Ovary (tissue), 10 donors: ENCODE data around the gene HYAL4. TPM values are rescaled to one million over a fixed set of nuclear protein-coding genes. Genes with fewer than 3 reads are reported as not detected.
A peak's percentile ranks its signal among the peaks of the same experiment; 100 is the strongest.

Source experiments
- DNase-seq, 5 donors: peaks; one replicate each; pipeline ENCODE4 v3.0.0-alpha.2; 2019 to 2020
- H3K27ac ChIP-seq, 2 donors: fragments of 200-600 bp; one replicate each; pipeline versions ENCODE4 v1.5.1 to v1.8.0; 2019 to 2022
- H3K27me3 ChIP-seq: fragments of 200-600 bp; one replicate; pipeline ENCODE4 v1.8.0; 2022
- H3K36me3 ChIP-seq: fragments of 200-600 bp; sonication (generic); one replicate; pipeline ENCODE4 v1.5.1; 2019
- H3K4me1 ChIP-seq: one replicate; pipeline ENCODE4 v1.8.1; 2013; ENCODE audit warnings: mild to moderate bottlenecking, moderate library complexity; ENCODE audit not compliant: insufficient read depth
- H3K4me3 ChIP-seq: fragments of 200-600 bp; sonication (generic); one replicate; pipeline ENCODE4 v1.5.1; 2017
- H3K9me3 ChIP-seq, 2 donors: fragments of 200-600 bp in 1 of 2; sonication (generic) in 1 of 2; one replicate each; pipeline versions ENCODE4 v1.5.1 to v1.8.1; 2013 to 2019; ENCODE audit warnings: mild to moderate bottlenecking in 1 of 2, moderate library complexity in 1 of 2
- EP300 ChIP-seq: sonication (generic); formaldehyde crosslinking; IDR thresholded peaks from one replicate; pipeline ENCODE4 v1.6.1; 2017; ENCODE audit warnings: antibody characterized with exemption
- POLR2A ChIP-seq: fragments of 450-650 bp; IDR thresholded peaks from one replicate; pipeline ENCODE4 v1.6.1; 2017; ENCODE audit warnings: antibody characterized with exemption, mild to moderate bottlenecking, moderate library complexity
- whole genome bisulfite sequencing, 3 donors: extraction: QIAGEN DNeasy Blood & Tissue Kit in 1 of 3; methylation state at CpG; one replicate each; pipeline versions ENCODE4 v1.1.5 to v1.1.7; 2013 to 2017; 5-methylcytosine and 5-hydroxymethylcytosine counted together
- intact Hi-C, 4 donors: fragments of 100-400 bp; cut with DNase I; formaldehyde crosslinking; loops; one replicate each; pipeline versions ENCODE4 v1.11.0 to v1.15.1; 2022 to 2023
- long read RNA-seq, 3 donors: library from polyadenylated mRNA in 2 of 3; unstranded in 2 of 3; transcript quantifications; one replicate each; pipeline ENCODE4 v2.0.0 and lab custom pipeline, GENCODE V29; 2021 to 2026
- polyA plus RNA-seq, 2 donors: library from polyadenylated mRNA; stranded (reverse); fragments of 200-250 nt in 1 of 2; fragments of 350-450 nt in 1 of 2; fragmentation: Illumina TruSeq in 1 of 2; extraction: RNeasy Lipid Tissue Mini Kit (QIAGEN cat#74804) in 1 of 2; gene quantifications; one replicate each; pipeline ENCODE4 v1.2.3, GENCODE V29; 2013 to 2014
- total RNA-seq, 7 donors: library from RNA; depleted of rRNA in 2 of 7; stranded (reverse); fragments of >200 nt in 2 of 7; fragmentation: NEBNext Ultra II Directional in 3 of 7; extraction: Animal tissue kit (Norgen Biotek cat#: 25700) in 3 of 7; gene quantifications; one replicate each; pipeline versions ENCODE4 v1.1.0 to v1.2.4, GENCODE V29; 2016 to 2023
- TF ChIP-seq, protein P1 (sequence below), 3 donors: fragments of 450-650 bp in 2 of 3; fragments of 200-600 bp in 1 of 3; IDR thresholded peaks; one replicate each; pipeline versions ENCODE4 v1.5.1 to v1.8.0; 2016 to 2022; ENCODE audit warnings: antibody characterized with exemption in 3 of 3, mild to moderate bottlenecking in 1 of 3
- donor health status: DM: no; HTN: no; CAD: no; lungs with moderate emphysema.
- donor health status: DM: no; HTN: no; CAD: no.
- donor health status: Bipolar disorder and iron deficiency.
- donor health status: DM: yes; HTN: yes; CAD: no.
- donor health status: DM: no; HTN: no; CAD: no.
- donor health status: DM: yes; HTN: yes; CAD: no.

The HYAL4 gene, protein sequence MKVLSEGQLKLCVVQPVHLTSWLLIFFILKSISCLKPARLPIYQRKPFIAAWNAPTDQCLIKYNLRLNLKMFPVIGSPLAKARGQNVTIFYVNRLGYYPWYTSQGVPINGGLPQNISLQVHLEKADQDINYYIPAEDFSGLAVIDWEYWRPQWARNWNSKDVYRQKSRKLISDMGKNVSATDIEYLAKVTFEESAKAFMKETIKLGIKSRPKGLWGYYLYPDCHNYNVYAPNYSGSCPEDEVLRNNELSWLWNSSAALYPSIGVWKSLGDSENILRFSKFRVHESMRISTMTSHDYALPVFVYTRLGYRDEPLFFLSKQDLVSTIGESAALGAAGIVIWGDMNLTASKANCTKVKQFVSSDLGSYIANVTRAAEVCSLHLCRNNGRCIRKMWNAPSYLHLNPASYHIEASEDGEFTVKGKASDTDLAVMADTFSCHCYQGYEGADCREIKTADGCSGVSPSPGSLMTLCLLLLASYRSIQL
- total RNA-seq (under 1 TPM in 1 of 7 donors, not detected in 6; 0.20 TPM), polyA plus RNA-seq (not detected)
- long read RNA-seq, donor 1, result 0 reads
- long read RNA-seq, donor 2, partial matches to known transcripts, result 0 of 2 reads
- long read RNA-seq, donor 2, other reads (novel, unspliced or antisense), result 0 of 2 reads
- long read RNA-seq, donor 3, partial matches to known transcripts, result 0 of 1 reads
- long read RNA-seq, donor 3, other reads (novel, unspliced or antisense), result 1 of 1 reads

DNA sequence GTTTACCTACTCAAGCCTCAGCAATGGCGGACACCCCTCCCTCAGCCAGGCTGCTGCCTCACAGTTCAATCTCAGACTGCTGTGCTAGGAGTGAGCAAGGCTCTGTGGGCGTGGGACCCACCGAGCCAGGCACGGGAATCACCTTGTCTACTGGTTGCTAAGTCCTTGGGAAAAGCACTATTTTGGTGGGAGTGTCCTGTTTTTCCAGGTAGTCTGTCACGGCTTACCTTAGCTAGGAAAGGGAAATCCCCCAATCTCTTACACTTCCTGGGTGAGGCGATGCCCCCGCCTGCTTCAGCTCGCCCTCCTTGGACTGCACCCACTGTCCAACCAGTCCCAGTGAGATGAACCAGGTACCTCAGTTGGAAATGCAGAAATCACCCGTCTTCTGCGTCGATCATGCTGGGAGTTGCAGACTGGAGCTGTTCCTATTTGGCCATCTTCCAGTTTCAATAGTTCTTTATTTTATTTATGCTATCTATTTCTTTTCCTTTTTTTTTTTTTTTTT, at the start of gene HYAL4:
HYAL4 (plus strand) TSS at position 458 of the 508 bp plus-strand sequence. CDS start 23,105 bp downstream, outside the sequence.
- no peak within 1 kb of the TSS for H3K4me3 ChIP-seq
- H3K27me3 ChIP-seq, result no peaks in the 10 kb centered on the region
- WGBS, 3 donors, result 73 to 87% (median 78%) methylated on average over 11 of the region's 11 CpGs
- H3K9me3 ChIP-seq, result no peaks in the 10 kb centered on the region
- no peak for DNase-seq
- no peaks in the 10 kb centered on the region for H3K4me1 ChIP-seq
- H3K36me3 ChIP-seq, result no peaks in the 10 kb centered on the region
- intact Hi-C loops, result no loop called here
- TF ChIP-seq POLR2A (no peak), EP300 (no peak)
- TF ChIP-seq, protein P1, sequence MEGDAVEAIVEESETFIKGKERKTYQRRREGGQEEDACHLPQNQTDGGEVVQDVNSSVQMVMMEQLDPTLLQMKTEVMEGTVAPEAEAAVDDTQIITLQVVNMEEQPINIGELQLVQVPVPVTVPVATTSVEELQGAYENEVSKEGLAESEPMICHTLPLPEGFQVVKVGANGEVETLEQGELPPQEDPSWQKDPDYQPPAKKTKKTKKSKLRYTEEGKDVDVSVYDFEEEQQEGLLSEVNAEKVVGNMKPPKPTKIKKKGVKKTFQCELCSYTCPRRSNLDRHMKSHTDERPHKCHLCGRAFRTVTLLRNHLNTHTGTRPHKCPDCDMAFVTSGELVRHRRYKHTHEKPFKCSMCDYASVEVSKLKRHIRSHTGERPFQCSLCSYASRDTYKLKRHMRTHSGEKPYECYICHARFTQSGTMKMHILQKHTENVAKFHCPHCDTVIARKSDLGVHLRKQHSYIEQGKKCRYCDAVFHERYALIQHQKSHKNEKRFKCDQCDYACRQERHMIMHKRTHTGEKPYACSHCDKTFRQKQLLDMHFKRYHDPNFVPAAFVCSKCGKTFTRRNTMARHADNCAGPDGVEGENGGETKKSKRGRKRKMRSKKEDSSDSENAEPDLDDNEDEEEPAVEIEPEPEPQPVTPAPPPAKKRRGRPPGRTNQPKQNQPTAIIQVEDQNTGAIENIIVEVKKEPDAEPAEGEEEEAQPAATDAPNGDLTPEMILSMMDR (IDR thresholded peaks at IDR 0.05), result no peak
- no peak within 1 kb of the TSS for H3K27ac ChIP-seq

DNA sequence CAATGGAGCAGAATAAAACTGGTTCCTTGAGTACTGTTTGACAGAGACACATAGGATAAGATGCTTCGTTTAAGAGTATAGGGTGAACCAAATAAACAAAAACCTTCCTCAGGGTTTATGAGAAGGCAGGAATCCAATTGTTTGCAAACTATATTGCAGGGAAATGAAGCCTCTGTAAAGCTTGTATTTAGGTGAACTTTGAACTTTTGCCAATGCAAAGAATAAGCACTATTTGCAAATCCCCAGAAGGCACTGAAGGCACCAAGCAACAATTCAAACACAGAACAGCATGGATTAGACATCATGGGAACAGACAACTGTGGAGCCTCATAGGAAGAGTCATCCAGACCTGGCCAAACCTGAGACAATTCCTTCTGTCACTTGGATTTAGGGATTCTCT, 49.1 kb upstream of the HYAL4 start:
- H3K9me3 ChIP-seq, result no peaks in the 10 kb centered on the region

DNA sequence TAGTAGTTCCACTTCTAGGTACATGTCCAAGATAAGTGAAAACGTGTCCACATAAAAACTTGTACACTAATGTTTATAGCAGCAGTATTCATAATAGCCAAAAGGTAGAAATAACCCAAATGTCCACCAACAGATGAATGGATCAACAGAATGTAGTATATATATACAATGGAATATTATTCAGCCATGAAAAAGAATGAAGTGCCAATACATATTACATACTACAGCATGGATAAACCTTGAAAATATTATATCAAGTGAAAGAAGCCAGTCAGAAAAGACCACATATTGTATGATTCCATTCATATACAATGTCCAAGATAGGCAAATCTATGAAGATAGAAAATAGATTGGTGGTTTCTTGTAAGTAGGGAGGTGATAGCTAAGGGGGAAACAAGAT, 48.4 kb upstream of the HYAL4 start:
- WGBS, 3 donors, result 81 to 88% (median 81%) methylated on average over 1 of the region's 1 CpG
- intact Hi-C loops, result loop anchor here in 2 of 4 donors (5.0 to 10.0 kb wide), 3 partner anchors 52 to 71 kb away; partner anchors contain the start of gene WASL (in 1 of the 2)
- no peak overlapping the region for H3K4me3 ChIP-seq
- no peaks in the 10 kb centered on the region for H3K27me3 ChIP-seq
- DNase-seq, result no peak
- no peaks in the 10 kb centered on the region for H3K4me1 ChIP-seq
- H3K27ac ChIP-seq, result no peak overlapping the region
- H3K36me3 ChIP-seq, result no peaks in the 10 kb centered on the region
- TF ChIP-seq, protein P1 (IDR thresholded peaks at IDR 0.05), result no peak
- no peak for TF ChIP-seq POLR2A
- TF ChIP-seq EP300, result no peak
- no peaks in the 10 kb centered on the region for H3K9me3 ChIP-seq

More for the DNA sequence above, 49.1 kb upstream of the HYAL4 start:
- intact Hi-C loops, result loop anchor here in 2 of 4 donors (5.0 to 10.0 kb wide), 3 partner anchors 51 to 71 kb away; partner anchors contain the start of gene WASL (in 1 of the 2)
- Histone ChIP-seq H3K27ac (no peak overlapping the region), H3K36me3 (no peaks in the 10 kb centered on the region), H3K27me3 (no peaks in the 10 kb centered on the region), H3K4me3 (no peak overlapping the region), H3K4me1 (no peaks in the 10 kb centered on the region)
- no peak for DNase-seq
- no peak for TF ChIP-seq POLR2A
- TF ChIP-seq EP300, result no peak
- TF ChIP-seq, protein P1 (IDR thresholded peaks at IDR 0.05), result no peak
- 93 to 100% (median 98%) methylated on average over 1 of the region's 1 CpG for WGBS, 3 donors

DNA sequence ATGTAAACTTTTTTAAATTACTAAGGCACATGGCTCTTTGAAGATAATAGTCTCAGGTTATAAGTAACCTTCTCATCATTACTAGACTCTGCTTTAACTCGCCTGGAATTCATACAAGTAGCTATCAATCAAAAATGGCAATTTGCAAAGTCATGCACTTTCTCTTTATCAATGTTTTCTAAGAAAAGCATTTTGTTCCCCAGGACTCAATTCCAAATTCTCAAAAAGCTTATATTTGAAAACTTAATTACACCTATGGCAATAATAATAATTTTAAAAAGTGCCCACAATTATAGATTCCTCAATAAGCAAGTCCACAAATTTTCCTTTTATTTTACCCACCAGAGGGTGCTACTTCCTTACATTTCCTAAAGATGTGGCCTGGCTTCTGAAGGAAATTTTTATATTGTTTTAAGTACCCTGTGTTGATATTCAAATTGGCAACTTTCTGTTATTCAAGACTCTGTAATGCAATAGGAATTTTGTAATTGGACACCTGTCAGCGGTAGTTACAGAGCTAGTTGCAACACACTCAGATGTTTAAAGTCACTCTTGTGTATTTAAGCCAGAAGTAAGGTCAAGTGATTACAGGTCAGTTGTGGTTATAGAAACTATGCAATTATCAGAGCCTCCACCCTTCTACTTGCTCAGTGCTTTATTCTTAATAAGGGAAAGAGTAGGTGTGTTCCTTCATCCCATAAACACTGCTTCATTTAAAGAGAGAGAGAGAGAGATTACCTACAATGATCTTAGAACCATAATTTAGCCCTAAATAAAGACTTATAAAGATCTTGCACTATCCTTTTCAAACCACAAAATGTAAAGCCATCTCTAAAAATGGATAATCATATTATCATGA, 47.1 kb upstream of the HYAL4 start:
- H3K27me3 ChIP-seq, result no peaks in the 10 kb centered on the region
- no peaks in the 10 kb centered on the region for H3K4me1 ChIP-seq
- intact Hi-C loops, result loop anchor here in 2 of 4 donors (5.0 to 10.0 kb wide), 3 partner anchors 53 to 69 kb away; partner anchors contain the start of gene WASL (in 1 of the 2)
- no peak for DNase-seq
- H3K9me3 ChIP-seq, result no peaks in the 10 kb centered on the region
- H3K4me3 ChIP-seq, result no peak overlapping the region
- WGBS, 3 donors, result 44 to 49% (median 45%) methylated on average over 2 of the region's 2 CpGs
- H3K27ac ChIP-seq, result no peak overlapping the region
- H3K36me3 ChIP-seq, result no peaks in the 10 kb centered on the region
- TF ChIP-seq, protein P1 (IDR thresholded peaks at IDR 0.05), result peak in 2 of 3 donors; percentile 43 to 48
- TF ChIP-seq EP300 (no peak), POLR2A (no peak)
